OCI-LY3 (cell line): ENCODE measurements around the gene HEXD.

Experiments used
- EZH2phosphoT487 ChIP-seq: fragments of 200-600 bp; shearing (Covaris generic); IDR thresholded peaks from 2 replicates; pipeline ENCODE4 v1.6.1; 2018; ENCODE audit warnings: antibody characterized with exemption, mixed run types, low read depth
- TF ChIP-seq, protein P1 (sequence below): fragments of 200-600, 300-600 bp; sonication (generic); IDR thresholded peaks from 2 replicates; pipeline ENCODE4 v1.5.1; 2014; ENCODE audit warnings: antibody characterized with exemption, low read length, low read depth

- TF ChIP-seq, protein P1, sequence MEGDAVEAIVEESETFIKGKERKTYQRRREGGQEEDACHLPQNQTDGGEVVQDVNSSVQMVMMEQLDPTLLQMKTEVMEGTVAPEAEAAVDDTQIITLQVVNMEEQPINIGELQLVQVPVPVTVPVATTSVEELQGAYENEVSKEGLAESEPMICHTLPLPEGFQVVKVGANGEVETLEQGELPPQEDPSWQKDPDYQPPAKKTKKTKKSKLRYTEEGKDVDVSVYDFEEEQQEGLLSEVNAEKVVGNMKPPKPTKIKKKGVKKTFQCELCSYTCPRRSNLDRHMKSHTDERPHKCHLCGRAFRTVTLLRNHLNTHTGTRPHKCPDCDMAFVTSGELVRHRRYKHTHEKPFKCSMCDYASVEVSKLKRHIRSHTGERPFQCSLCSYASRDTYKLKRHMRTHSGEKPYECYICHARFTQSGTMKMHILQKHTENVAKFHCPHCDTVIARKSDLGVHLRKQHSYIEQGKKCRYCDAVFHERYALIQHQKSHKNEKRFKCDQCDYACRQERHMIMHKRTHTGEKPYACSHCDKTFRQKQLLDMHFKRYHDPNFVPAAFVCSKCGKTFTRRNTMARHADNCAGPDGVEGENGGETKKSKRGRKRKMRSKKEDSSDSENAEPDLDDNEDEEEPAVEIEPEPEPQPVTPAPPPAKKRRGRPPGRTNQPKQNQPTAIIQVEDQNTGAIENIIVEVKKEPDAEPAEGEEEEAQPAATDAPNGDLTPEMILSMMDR: no peak
- no peak for TF ChIP-seq EZH2phosphoT487
Measured at GRCh38 chr17:82477934-82478333, 59.8 kb downstream of the HEXD start.
